GM23248 (cell line): ENCODE results near the gene NAALAD2.

Experiments
- EZH2 ChIP-seq: fragments of 200-600 bp; sonication (generic); IDR thresholded peaks from 2 replicates; pipeline ENCODE4 v1.6.1; 2018; ENCODE audit warnings: antibody characterized with exemption, mild to moderate bottlenecking; ENCODE audit not compliant: insufficient read depth, poor library complexity, severe bottlenecking
- EZH2phosphoT487 ChIP-seq: fragments of 200-600 bp; sonication (generic); IDR thresholded peaks from 2 replicates; pipeline ENCODE4 v1.6.1; 2018; ENCODE audit warnings: antibody characterized with exemption, moderate library complexity, mild to moderate bottlenecking, low read depth; ENCODE audit not compliant: insufficient read depth

DNA sequence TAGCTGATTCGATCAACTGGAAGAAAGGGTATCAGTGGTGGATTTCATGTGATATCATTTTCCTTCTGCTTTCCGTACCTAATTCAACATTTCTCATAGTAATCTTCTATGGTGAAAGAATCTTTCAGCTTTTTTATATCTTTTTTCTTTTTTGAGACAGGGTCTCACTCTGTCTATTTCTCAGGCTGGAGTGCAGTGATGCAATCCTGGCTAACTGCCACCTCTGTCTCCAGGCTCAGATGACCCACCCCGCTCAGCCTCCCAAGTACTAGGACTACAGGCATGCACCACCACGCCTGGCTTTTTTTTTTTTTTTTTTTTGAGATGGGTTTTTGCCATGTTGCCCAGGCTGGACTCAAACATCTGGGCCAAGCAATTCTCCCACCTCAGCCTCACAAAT, 107.0 kb downstream of the NAALAD2 start:
- TF ChIP-seq EZH2, result no peak
- TF ChIP-seq EZH2phosphoT487, result no peak
